Mammary epithelial cell (primary cell): ENCODE measurements around the gene NKAIN1.
"Not testable (repeated sequence)": the region's sequence is repeated elsewhere in the genome, so short reads cannot be mapped to it uniquely, and the experiment has no call there.

Experiments used
- CTCF ChIP-seq, 2 donors: IDR thresholded peaks in 1 of 2; conservative IDR thresholded peaks in 1 of 2; 2 replicates each; pipeline ENCODE4 v1.5.1; 2011 to 2012; ENCODE audit warnings: inconsistent platforms in 2 of 2, low read length in 2 of 2, mild to moderate bottlenecking in 2 of 2, control low read depth in 1 of 2, low read depth in 1 of 2; ENCODE audit not compliant: insufficient read depth in 1 of 2; ENCODE audit errors: extremely low read depth in 1 of 2
- EZH2 ChIP-seq: IDR thresholded peaks from 2 replicates; pipeline ENCODE4 v1.6.1; 2012; ENCODE audit warnings: low read length, inconsistent platforms, borderline replicate concordance

- TF ChIP-seq CTCF (conservative IDR thresholded peaks at IDR 0.05 in 1 of 2, IDR thresholded peaks at IDR 0.05 in 1 of 2; ENCODE audit: extremely low read depth in 1 of 2, insufficient read depth in 1 of 2, low read depth in 1 of 2, low read length in 2 of 2); EZH2: not testable (repeated sequence)
Measured at GRCh38 chr1:31137873-31138272, 101.8 kb downstream of the NKAIN1 start.
